Measurements from ENCODE around the gene RPL36. TPM values are rescaled to one million over a fixed set of nuclear protein-coding genes. Genes with fewer than 3 reads are reported as not detected.

RPL36 gene
- total and polyA plus RNA-seq, 9 of the 15 experiments (the other 6 are each of a cell fraction or from before 2014, with no cell fraction given), result 350 to 3,412 (median 1,507) TPM

DNA sequence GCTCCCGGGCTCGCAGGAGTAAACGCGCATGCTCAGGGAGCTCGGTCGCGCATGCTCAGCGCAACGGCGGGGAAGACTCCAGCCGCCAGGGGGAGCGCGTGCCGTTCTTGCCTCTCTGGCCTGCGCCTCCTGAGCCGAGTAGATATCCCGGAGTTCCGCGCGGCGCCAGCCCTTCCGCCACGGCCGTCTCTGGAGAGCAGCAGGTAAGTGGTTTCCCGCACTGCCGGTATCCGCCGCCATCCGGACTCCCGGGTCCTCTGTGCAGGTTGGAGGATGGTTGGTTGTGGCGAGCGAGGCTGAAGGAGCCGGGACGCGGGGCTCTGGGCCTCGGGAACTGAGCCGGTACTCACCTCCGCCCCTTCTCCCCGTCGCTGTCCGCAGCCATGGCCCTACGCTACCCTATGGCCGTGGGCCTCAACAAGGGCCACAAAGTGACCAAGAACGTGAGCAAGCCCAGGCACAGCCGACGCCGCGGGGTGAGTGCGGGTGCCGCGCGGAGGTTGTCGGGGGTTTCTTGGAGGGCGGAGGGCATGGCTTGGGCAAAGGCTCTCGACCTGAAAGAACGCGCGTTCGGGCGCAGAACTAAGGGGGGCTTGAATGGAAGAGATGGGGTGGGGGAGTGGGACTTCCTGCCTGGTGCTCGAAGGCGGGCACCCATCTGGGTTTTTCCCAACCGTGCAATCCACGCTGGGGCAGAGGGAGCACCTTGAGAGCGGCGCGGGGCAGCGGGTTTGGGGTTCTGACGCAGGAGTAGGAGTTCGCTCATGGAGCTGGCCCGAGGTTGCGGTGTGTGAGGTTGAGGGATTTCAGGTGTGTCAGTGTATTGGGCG is at the start of gene RPL36 (continued):
- TF ChIP-seq, protein P1, sequence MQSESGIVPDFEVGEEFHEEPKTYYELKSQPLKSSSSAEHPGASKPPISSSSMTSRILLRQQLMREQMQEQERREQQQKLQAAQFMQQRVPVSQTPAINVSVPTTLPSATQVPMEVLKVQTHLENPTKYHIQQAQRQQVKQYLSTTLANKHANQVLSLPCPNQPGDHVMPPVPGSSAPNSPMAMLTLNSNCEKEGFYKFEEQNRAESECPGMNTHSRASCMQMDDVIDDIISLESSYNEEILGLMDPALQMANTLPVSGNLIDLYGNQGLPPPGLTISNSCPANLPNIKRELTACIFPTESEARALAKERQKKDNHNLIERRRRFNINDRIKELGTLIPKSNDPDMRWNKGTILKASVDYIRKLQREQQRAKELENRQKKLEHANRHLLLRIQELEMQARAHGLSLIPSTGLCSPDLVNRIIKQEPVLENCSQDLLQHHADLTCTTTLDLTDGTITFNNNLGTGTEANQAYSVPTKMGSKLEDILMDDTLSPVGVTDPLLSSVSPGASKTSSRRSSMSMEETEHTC (IDR thresholded peaks at IDR 0.05), result no peak
- TF ChIP-seq ZEB2 (IDR thresholded peaks at IDR 0.05) (peak; percentile 15; the same call in 1 of the 2 replicates), BACH1 (tag; IDR thresholded peaks at IDR 0.05) (no peak), SMARCE1 (IDR thresholded peaks at IDR 0.05) (no peak), PYGO2 (tag; IDR thresholded peaks at IDR 0.05) (no peak), RCOR1 (IDR thresholded peaks at IDR 0.05; ENCODE audit: borderline replicate concordance in 1 of 2, low read depth in 2 of 2, low read length in 2 of 2) (no peak), POLR2AphosphoS5 (IDR thresholded peaks at IDR 0.05; ENCODE audit: control insufficient read depth, insufficient read depth, low read depth, low read length) (peak; percentile 98)
- TF ChIP-seq, protein P2, sequence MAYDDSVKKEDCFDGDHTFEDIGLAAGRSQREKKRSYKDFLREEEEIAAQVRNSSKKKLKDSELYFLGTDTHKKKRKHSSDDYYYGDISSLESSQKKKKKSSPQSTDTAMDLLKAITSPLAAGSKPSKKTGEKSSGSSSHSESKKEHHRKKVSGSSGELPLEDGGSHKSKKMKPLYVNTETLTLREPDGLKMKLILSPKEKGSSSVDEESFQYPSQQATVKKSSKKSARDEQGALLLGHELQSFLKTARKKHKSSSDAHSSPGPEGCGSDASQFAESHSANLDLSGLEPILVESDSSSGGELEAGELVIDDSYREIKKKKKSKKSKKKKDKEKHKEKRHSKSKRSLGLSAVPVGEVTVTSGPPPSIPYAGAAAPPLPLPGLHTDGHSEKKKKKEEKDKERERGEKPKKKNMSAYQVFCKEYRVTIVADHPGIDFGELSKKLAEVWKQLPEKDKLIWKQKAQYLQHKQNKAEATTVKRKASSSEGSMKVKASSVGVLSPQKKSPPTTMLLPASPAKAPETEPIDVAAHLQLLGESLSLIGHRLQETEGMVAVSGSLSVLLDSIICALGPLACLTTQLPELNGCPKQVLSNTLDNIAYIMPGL (CRISPR knock-in tag; IDR thresholded peaks at IDR 0.05), result peak; percentile 98
- TF ChIP-seq, protein P3, sequence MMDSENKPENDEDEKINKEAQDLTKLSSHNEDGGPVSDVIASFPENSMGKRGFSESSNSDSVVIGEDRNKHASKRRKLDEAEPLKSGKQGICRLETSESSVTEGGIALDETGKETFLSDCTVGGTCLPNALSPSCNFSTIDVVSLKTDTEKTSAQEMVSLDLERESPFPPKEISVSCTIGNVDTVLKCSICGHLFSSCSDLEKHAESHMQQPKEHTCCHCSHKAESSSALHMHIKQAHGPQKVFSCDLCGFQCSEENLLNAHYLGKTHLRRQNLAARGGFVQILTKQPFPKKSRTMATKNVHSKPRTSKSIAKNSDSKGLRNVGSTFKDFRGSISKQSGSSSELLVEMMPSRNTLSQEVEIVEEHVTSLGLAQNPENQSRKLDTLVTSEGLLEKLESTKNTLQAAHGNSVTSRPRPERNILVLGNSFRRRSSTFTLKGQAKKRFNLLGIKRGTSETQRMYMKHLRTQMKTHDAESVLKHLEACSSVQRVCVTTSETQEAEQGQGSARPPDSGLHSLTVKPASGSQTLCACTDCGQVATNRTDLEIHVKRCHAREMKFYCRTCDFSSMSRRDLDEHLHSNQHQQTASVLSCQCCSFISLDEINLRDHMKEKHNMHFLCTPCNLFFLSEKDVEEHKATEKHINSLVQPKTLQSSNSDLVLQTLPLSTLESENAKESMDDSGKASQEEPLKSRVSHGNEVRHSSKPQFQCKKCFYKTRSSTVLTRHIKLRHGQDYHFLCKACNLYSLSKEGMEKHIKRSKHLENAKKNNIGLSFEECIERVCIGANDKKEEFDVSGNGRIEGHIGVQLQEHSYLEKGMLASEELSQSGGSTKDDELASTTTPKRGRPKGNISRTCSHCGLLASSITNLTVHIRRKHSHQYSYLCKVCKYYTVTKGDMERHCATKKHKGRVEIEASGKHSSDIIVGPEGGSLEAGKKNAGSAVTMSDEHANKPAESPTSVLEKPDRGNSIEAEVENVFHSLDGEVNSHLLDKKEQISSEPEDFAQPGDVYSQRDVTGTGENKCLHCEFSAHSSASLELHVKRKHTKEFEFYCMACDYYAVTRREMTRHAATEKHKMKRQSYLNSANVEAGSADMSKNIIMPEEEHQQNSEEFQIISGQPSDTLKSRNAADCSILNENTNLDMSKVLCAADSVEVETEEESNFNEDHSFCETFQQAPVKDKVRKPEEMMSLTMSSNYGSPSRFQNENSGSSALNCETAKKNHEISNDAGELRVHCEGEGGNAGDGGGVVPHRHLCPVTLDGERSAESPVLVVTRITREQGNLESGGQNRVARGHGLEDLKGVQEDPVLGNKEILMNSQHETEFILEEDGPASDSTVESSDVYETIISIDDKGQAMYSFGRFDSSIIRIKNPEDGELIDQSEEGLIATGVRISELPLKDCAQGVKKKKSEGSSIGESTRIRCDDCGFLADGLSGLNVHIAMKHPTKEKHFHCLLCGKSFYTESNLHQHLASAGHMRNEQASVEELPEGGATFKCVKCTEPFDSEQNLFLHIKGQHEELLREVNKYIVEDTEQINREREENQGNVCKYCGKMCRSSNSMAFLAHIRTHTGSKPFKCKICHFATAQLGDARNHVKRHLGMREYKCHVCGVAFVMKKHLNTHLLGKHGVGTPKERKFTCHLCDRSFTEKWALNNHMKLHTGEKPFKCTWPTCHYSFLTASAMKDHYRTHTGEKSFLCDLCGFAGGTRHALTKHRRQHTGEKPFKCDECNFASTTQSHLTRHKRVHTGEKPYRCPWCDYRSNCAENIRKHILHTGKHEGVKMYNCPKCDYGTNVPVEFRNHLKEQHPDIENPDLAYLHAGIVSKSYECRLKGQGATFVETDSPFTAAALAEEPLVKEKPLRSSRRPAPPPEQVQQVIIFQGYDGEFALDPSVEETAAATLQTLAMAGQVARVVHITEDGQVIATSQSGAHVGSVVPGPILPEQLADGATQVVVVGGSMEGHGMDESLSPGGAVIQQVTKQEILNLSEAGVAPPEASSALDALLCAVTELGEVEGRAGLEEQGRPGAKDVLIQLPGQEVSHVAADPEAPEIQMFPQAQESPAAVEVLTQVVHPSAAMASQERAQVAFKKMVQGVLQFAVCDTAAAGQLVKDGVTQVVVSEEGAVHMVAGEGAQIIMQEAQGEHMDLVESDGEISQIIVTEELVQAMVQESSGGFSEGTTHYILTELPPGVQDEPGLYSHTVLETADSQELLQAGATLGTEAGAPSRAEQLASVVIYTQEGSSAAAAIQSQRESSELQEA (IDR thresholded peaks at IDR 0.05; ENCODE audit: low read depth), result no peak
- TF ChIP-seq, protein P4, sequence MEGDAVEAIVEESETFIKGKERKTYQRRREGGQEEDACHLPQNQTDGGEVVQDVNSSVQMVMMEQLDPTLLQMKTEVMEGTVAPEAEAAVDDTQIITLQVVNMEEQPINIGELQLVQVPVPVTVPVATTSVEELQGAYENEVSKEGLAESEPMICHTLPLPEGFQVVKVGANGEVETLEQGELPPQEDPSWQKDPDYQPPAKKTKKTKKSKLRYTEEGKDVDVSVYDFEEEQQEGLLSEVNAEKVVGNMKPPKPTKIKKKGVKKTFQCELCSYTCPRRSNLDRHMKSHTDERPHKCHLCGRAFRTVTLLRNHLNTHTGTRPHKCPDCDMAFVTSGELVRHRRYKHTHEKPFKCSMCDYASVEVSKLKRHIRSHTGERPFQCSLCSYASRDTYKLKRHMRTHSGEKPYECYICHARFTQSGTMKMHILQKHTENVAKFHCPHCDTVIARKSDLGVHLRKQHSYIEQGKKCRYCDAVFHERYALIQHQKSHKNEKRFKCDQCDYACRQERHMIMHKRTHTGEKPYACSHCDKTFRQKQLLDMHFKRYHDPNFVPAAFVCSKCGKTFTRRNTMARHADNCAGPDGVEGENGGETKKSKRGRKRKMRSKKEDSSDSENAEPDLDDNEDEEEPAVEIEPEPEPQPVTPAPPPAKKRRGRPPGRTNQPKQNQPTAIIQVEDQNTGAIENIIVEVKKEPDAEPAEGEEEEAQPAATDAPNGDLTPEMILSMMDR (IDR thresholded peaks at IDR 0.05 in 2 of 3, conservative IDR thresholded peaks at IDR 0.05 in 1 of 3; ENCODE audit: insufficient read depth in 2 of 3, low read depth in 1 of 3, low read length in 3 of 3), result peak; percentile 93 to 99 (median 98)

Data from K562 (cell line).